Stimulated activated effector memory CD8-positive, alpha-beta T cell treated with anti-CD3 and anti-CD28 coated beads, Interleukin-12 subunit alpha, Interleukin-12 subunit beta, amount 100 ng/mL, for 72 hours (primary cell): ENCODE results near the gene NSMF.

Experiments used
- ATAC-seq: fragments of 150-1000 bp; cut with Tn5 transposase; 2 replicates; pipeline ENCODE4 v1.10.0; 2021
- DNase-seq, 2 donors: peaks; one replicate each; pipeline ENCODE4 v3.0.0; 2021 to 2022; ENCODE audit warnings: low spot score in 2 of 2
- H3K27ac Mint-ChIP-seq: one replicate; pipeline ENCODE4 v1.8.0; 2022; ENCODE audit warnings: mild to moderate bottlenecking, mixed read lengths
- H3K36me3 Mint-ChIP-seq: one replicate; pipeline ENCODE4 v1.8.0; 2022; ENCODE audit warnings: mild to moderate bottlenecking, mixed read lengths
- H3K4me1 Mint-ChIP-seq: one replicate; pipeline ENCODE4 v1.8.0; 2022; ENCODE audit warnings: mixed read lengths
- H3K4me3 Mint-ChIP-seq: one replicate; pipeline ENCODE4 v1.8.0; 2022; ENCODE audit warnings: mild to moderate bottlenecking, mixed read lengths
- H3K9me3 Mint-ChIP-seq: one replicate; pipeline ENCODE4 v1.8.0; 2022; ENCODE audit warnings: mixed read lengths

The NSMF gene

DNA sequence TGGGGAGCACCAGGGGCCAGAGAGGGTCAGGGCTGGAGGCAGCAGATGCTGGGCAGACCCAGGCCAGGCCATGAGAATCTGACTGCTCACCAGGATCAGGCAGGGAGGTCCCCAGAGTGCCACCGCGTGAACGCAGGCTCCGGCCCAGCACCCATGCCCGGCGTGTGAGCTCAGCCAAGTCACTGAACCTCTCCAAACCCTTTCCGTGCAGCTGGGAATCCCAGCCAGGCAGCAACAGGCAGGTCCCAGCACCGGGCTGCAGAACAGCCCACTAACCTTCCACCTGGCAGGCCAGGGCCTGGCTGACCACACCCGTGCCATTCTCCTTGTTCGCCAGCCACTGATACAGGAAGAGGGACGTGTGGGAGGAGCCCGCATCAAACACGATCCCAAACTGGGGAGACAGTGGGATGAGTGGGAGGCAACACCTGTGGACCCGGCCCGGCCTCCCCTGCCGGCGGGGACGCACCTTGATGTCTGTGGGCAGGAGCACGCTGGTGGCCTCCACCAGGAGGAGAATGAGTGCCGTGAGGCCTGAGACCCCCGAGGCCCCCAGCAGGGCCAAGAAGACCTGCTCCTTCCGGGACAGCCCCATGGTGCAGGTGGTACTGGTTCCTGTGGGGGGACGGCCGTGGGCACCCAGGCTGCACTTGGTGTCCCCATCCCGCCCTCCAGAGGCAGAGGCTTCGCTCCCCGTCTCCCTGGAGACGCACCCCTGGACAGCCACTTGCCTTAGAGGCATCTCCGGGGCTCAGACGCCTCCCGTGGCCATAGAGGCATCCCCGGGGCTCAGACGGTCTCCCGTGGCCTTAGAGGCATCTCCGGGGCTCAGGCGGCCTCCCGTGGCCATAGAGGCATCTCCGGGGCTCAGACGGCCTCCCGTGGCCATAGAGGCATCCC, 21.2 kb downstream of the NSMF start:
- DNase-seq (no peak), ATAC-seq (no peak)
- no peak overlapping the region for H3K27ac Mint-ChIP-seq
- no peaks in the 10 kb centered on the region for H3K9me3 Mint-ChIP-seq
- H3K36me3 Mint-ChIP-seq = no peaks in the 10 kb centered on the region
- no peak overlapping the region for H3K4me3 Mint-ChIP-seq
- H3K4me1 Mint-ChIP-seq = peaks cover 6% of the 10 kb centered on the region

- no peak for DNase-seq
- Mint-ChIP-seq H3K4me3 (no peak overlapping the region), H3K9me3 (no peaks in the 10 kb centered on the region), H3K27ac (no peak overlapping the region), H3K4me1 (peaks cover 4% of the 10 kb centered on the region), H3K36me3 (no peaks in the 10 kb centered on the region)
- ATAC-seq = no peak
Observed at GRCh38 chr9:137436761-137437600, 22.2 kb downstream of the NSMF start.

- ATAC-seq (peak; percentile 11), DNase-seq (no peak)
- no peak overlapping the region for H3K27ac Mint-ChIP-seq
- H3K36me3 Mint-ChIP-seq = no peaks in the 10 kb centered on the region
- H3K4me3 Mint-ChIP-seq = no peak overlapping the region
- H3K4me1 Mint-ChIP-seq = no peaks in the 10 kb centered on the region
- no peaks in the 10 kb centered on the region for H3K9me3 Mint-ChIP-seq
Observed at GRCh38 chr9:137435980-137436760, 23.0 kb downstream of the NSMF start.

DNA sequence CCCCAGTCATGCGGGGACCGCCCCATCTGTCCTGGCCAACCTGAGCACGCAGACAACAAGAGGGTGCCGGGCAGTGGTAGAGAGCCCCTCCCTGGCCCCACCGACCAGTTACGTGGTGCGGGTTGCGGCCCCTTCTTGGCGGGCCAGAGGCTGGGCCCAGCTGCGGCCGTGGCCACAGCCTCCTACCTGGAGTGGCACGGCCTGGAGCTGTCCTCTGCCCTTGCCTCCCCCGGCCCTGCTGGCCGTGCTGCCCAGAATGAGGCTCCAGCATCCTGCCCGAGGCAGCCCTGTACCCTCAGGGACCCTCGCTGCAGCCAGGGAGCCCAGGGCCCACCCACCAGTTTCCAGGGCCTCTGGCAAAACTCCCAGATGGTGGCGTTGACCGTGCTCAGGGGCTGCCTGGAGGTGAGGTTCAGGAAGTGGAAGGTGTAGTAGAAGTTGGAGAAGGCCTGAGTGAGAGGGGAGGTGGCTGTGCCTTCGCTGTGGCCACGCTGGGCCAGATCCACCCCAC, 23.7 kb downstream of the NSMF start:
- no peaks in the 10 kb centered on the region for H3K4me1 Mint-ChIP-seq
- H3K36me3 Mint-ChIP-seq = no peaks in the 10 kb centered on the region

DNA sequence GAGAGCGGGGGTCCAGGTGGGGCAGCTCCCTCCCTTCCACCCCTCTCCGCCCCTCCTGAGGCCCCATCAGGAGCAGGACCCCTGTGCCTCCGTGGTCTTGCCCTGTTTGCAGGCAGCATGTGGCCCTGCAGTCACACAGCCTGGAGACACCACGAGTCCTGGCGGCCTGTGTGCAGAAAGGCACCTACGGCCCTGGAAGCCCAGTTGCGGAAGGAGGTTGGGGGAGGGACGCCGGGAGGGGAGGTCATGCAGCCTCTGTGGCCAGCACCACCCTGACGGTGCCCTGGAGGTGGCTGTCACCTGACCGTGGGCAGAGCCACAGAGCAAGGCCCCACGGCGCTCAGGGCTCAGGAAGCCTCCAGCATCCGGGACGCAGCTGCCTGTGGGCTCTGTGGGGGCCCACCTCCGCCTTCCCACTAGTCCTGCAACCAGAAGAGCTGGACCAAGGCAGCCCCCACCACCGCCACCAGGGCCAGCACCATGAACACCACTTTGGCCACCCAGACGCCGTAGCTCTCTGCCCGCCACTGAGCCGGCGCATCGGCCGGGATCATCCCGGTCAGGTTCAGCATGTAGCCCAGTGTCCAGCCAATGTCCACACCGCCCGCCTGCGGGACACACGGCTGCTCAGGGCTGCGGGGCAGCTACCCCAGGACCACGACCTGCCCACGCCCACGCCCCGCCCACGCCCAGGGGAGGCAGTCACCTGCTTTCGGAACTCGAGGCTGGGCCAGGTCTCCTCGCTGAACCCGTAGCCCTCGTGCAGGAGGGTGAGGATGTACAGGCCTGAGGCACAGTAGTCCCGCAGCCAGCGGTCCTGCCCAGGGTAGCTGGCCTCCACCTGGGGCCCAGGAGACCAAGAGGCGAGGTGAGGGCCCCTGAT, 24.4 kb downstream of the NSMF start:
- Mint-ChIP-seq H3K4me1 (no peaks in the 10 kb centered on the region), H3K27ac (no peak overlapping the region), H3K4me3 (no peak overlapping the region), H3K9me3 (no peaks in the 10 kb centered on the region), H3K36me3 (no peaks in the 10 kb centered on the region)
- ATAC-seq (no peak), DNase-seq (no peak)

More for the DNA sequence above, 23.7 kb downstream of the NSMF start:
- DNase-seq (no peak), ATAC-seq (no peak)
- H3K4me3 Mint-ChIP-seq = no peak overlapping the region
- no peak overlapping the region for H3K27ac Mint-ChIP-seq
- H3K9me3 Mint-ChIP-seq = no peaks in the 10 kb centered on the region

GRCh38 chr9:137433916-137434431, 25.2 kb downstream of the NSMF start:
- H3K4me1 Mint-ChIP-seq = no peaks in the 10 kb centered on the region
- no peak for ATAC-seq
- H3K9me3 Mint-ChIP-seq = no peaks in the 10 kb centered on the region
- H3K4me3 Mint-ChIP-seq = no peak overlapping the region
- DNase-seq = no peak
- no peaks in the 10 kb centered on the region for H3K36me3 Mint-ChIP-seq
- no peak overlapping the region for H3K27ac Mint-ChIP-seq

GRCh38 chr9:137433349-137433915, 25.7 kb downstream of the NSMF start:
- DNase-seq (no peak), ATAC-seq (no peak)
- no peaks in the 10 kb centered on the region for H3K9me3 Mint-ChIP-seq
- H3K27ac Mint-ChIP-seq = no peak overlapping the region
- H3K36me3 Mint-ChIP-seq = no peaks in the 10 kb centered on the region
- no peaks in the 10 kb centered on the region for H3K4me1 Mint-ChIP-seq
- H3K4me3 Mint-ChIP-seq = no peak overlapping the region

GRCh38 chr9:137432687-137433348, 26.3 kb downstream of the NSMF start:
- no peaks in the 10 kb centered on the region for H3K36me3 Mint-ChIP-seq
- H3K9me3 Mint-ChIP-seq = no peaks in the 10 kb centered on the region
- no peak overlapping the region for H3K4me3 Mint-ChIP-seq
- H3K4me1 Mint-ChIP-seq = no peaks in the 10 kb centered on the region
- no peak overlapping the region for H3K27ac Mint-ChIP-seq
- DNase-seq = no peak
- no peak for ATAC-seq

DNA sequence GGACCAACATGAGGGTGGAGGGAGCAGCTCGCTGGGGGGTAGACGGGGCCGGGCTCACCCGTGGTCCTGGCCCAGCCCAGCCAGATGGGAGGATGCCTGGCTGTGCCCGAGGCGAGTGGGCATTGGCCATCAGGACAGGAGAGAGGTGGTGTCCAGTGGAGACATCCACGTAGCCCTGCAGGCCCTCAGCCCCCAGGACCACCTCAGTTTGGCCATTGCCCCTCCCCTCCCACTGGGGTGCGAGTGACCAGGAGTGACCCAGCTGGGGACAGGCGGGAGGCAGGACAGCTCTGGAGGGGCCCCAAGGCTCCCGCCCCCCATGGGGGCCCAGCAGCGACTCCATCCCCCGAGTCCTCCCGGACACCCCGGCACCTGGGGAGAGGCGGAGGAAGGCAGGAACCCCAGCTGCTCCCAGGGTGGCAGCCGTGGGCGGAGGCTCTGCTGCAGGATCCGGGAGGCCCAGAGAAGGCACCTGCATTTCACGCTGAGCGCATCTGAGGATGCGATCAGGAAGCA, 27.7 kb downstream of the NSMF start:
- DNase-seq (no peak), ATAC-seq (no peak)
- no peaks in the 10 kb centered on the region for H3K4me1 Mint-ChIP-seq
- H3K36me3 Mint-ChIP-seq = no peaks in the 10 kb centered on the region
- no peaks in the 10 kb centered on the region for H3K9me3 Mint-ChIP-seq
- H3K27ac Mint-ChIP-seq = no peak overlapping the region
- no peak overlapping the region for H3K4me3 Mint-ChIP-seq

DNA sequence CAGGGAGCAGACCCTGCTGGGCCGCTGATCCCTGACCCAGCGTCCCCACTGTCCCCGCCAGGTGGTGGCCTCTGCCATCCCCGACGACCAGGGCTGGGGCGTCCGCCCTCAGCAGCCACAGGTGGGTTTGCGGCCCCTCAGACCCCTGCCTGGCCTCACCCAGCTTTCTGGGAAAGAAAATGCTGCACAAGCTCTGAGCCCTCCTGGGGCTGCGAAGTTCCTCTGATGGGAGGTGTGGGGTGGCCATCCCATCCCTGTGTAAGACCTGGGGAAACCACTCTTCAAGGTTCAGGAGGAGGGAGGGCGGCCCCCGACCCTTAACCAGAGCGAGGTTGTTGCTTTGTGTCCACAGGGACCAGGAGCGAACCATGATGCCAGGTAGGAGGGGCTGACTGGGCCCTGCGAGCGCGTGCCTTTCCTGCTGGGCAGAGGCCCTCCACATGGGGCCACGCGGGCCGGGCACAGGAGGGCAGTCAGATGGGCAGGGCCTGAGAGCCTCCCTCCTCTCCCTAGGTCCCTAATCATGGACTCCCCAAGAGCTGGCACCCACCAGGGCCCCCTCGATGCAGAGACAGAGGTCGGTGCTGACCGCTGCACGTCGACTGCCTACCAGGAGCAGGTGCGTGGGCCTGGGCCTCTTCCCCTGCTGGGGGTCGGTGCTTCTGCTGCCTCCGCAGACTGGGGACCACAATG, 28.3 kb downstream of the NSMF start:
- Mint-ChIP-seq H3K9me3 (no peaks in the 10 kb centered on the region), H3K36me3 (no peaks in the 10 kb centered on the region), H3K4me3 (no peak overlapping the region), H3K4me1 (no peaks in the 10 kb centered on the region), H3K27ac (no peak overlapping the region)
- no peak for ATAC-seq
- DNase-seq = no peak

DNA sequence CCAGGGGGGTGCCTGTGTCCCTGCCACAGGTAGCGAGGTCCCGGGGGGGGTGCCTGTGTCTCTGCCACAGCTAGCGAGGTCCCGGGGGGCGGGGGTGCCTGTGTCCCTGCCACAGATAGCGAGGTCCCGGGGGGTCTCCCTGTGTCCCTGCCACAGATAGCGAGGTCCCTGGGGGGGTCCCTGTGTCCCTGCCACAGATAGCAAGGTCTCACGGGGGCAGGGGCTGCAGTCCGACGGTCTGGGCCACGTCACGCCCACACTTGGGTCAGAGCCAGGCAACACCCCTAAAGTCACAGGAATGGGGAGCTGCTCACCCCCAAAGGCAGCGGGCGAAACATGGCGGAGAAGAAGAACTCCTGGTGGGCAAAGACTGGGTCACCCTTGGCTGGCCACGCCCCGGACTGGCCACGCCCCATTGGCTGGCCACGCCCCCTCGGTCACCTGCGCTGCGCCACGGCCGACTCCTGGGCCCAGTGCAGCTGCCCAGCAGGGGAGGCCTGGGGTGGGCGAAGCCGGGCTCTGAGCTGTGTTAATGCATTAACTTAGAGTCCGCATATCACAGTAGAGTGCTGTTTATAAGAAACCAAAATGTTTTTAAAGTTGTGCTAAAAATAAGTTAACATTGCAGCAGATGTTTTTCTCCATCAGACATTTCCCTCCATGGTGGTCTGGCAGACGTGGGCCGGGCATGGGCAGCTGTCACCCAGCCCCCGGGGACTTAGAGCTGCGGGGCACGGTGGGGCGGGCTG, 29.0 kb downstream of the NSMF start:
- no peak overlapping the region for H3K4me3 Mint-ChIP-seq

GRCh38 chr9:137429546-137429890, 29.6 kb downstream of the NSMF start:
- no peak for ATAC-seq
- no peak for DNase-seq
- Mint-ChIP-seq H3K4me3 (no peak overlapping the region), H3K36me3 (no peaks in the 10 kb centered on the region), H3K4me1 (peaks cover 4% of the 10 kb centered on the region), H3K9me3 (no peaks in the 10 kb centered on the region), H3K27ac (no peak overlapping the region)

More for the DNA sequence above, 29.0 kb downstream of the NSMF start:
- no peak for DNase-seq
- no peaks in the 10 kb centered on the region for H3K9me3 Mint-ChIP-seq
- H3K36me3 Mint-ChIP-seq = no peaks in the 10 kb centered on the region
- ATAC-seq = no peak
- H3K27ac Mint-ChIP-seq = no peak overlapping the region
- no peaks in the 10 kb centered on the region for H3K4me1 Mint-ChIP-seq
